K562 (cell line): ENCODE data around the gene TMTC3. TPM values are rescaled to one million over a fixed set of nuclear protein-coding genes. Genes with fewer than 3 reads are reported as not detected.

Source experiments
- ATAC-seq: fragments of 200-7000 bp; cut with Tn5 transposase; 3 replicates; pipeline ENCODE4 v1.9.1; 2020; ENCODE audit warnings: moderate library complexity
- BruUV-seq: library from RNA; stranded (reverse); fragments of 400-500 nt; replicated peaks from 2 replicates; lab custom pipeline; 2021; lab: Mats Ljungman, UMichigan
- CTCF ChIA-PET: fragments of 300-600 bp; formaldehyde crosslinking; extraction: SDS; loops from one replicate; lab custom pipeline; 2021; ENCODE audit warnings: low intra/inter-chr PET ratio; lab: Yijun Ruan, JAX
- POLR2A ChIA-PET: fragments of 300-600, 350-650 bp; sonication (Branson Sonifier 250); formaldehyde crosslinking; extraction: SDS; loops from one replicate; lab custom pipeline; 2021; ENCODE audit warnings: antibody characterized with exemption, inconsistent platforms; lab: Yijun Ruan, JAX
- DNase-seq, 4 experiments: peaks; one replicate each; pipeline versions ENCODE4 v3.0.0 to v3.0.0-alpha.2; 2011 to 2018; ENCODE audit warnings: low spot score in 3 of 4, mixed read lengths in 3 of 4; ENCODE audit errors: extremely low read depth in 1 of 4
- FAIRE-seq: peaks from 2 replicates; lab custom pipeline; 2011; peaks lifted over from hg19 to GRCh38; lab: Jason Lieb, UNC
- H2AFZ ChIP-seq: 2 replicates; pipeline ENCODE4 v1.6.0; 2011; ENCODE audit warnings: low read depth, low read length, control low read depth, inconsistent platforms
- H3K27ac ChIP-seq: fragments of 200-600 bp; 3 replicates; pipeline ENCODE4 v1.8.0; 2011; ENCODE audit warnings: low read depth, mild to moderate bottlenecking, control low read depth, inconsistent platforms, low read length, moderate library complexity, mixed read lengths; ENCODE audit errors: extremely low read depth
- H3K27me3 ChIP-seq, 2 experiments: fragments of 300-600 bp in 1 of 2; 2 replicates in 1 of 2; 3 replicates in 1 of 2; pipeline versions ENCODE4 v1.6.0 to v1.8.0; 2011; ENCODE audit warnings: inconsistent platforms in 2 of 2, low read length in 2 of 2, mild to moderate bottlenecking in 1 of 2, mixed read lengths in 1 of 2, moderate library complexity in 1 of 2; ENCODE audit not compliant: control insufficient read depth in 2 of 2, insufficient read depth in 2 of 2
- H3K36me3 ChIP-seq: fragments of 300-600 bp; 3 replicates; pipeline ENCODE4 v1.8.0; 2011; ENCODE audit warnings: mild to moderate bottlenecking, low read length, inconsistent platforms; ENCODE audit not compliant: control insufficient read depth, insufficient read depth
- H3K4me1 ChIP-seq, 2 experiments: fragments of 200-600 bp in 1 of 2; replicated peaks in 1 of 2; 2 replicates in 1 of 2; 3 replicates in 1 of 2; pipeline versions ENCODE4 v1.5.1 to v1.8.0; 2011; ENCODE audit warnings: inconsistent platforms in 2 of 2, low read length in 2 of 2, mild to moderate bottlenecking in 1 of 2, mixed read lengths in 1 of 2, moderate library complexity in 1 of 2; ENCODE audit not compliant: control insufficient read depth in 2 of 2, insufficient read depth in 2 of 2
- H3K4me2 ChIP-seq: 2 replicates; pipeline ENCODE4 v1.6.1; 2011; ENCODE audit warnings: low read length, control low read depth, inconsistent platforms, mixed read lengths; ENCODE audit not compliant: insufficient read depth
- H3K4me3 ChIP-seq: fragments of 200-600 bp; sonication (generic), shearing (Covaris generic); 2 replicates; pipeline ENCODE4 v1.5.1; 2016; ENCODE audit warnings: control low read depth, inconsistent platforms
- H3K79me2 ChIP-seq: fragments of 200-600 bp; 3 replicates; pipeline ENCODE4 v1.8.0; 2011; ENCODE audit warnings: low read length, inconsistent platforms; ENCODE audit not compliant: control insufficient read depth, insufficient read depth
- H3K9ac ChIP-seq, 2 experiments: 2 replicates each; pipeline versions ENCODE4 v1.6.0 to v1.6.1; 2011; ENCODE audit warnings: low read depth in 2 of 2, low read length in 2 of 2, control low read depth in 1 of 2, inconsistent platforms in 1 of 2, mild to moderate bottlenecking in 1 of 2, mixed read lengths in 1 of 2; ENCODE audit not compliant: insufficient read depth in 1 of 2
- H3K9me1 ChIP-seq: one replicate; pipeline ENCODE4 v1.6.0; 2011; ENCODE audit warnings: inconsistent platforms, mild to moderate bottlenecking, low read length, moderate library complexity; ENCODE audit not compliant: control insufficient read depth, insufficient read depth
- H3K9me3 ChIP-seq: replicated peaks from 2 replicates; pipeline ENCODE4 v1.5.1; 2011; ENCODE audit warnings: low read depth, low read length, inconsistent platforms; ENCODE audit not compliant: control insufficient read depth, insufficient read depth
- H4K20me1 ChIP-seq: replicated peaks from 2 replicates; pipeline ENCODE4 v1.6.1; 2011; ENCODE audit warnings: low read length, inconsistent platforms, mixed read lengths; ENCODE audit not compliant: control insufficient read depth, insufficient read depth
- CHD1 ChIP-seq: fragments of 200-600 bp; sonication (generic); IDR thresholded peaks from one replicate; pipeline ENCODE4 v1.6.1; 2012; ENCODE audit warnings: mild to moderate bottlenecking, moderate library complexity, low read length, inconsistent platforms
- EZH2 ChIP-seq: IDR thresholded peaks from 2 replicates; pipeline ENCODE4 v1.6.1; 2012; ENCODE audit warnings: low read depth, mild to moderate bottlenecking, inconsistent platforms, low read length, borderline replicate concordance
- FOSL1 ChIP-seq: fragments of 200-800 bp; sonication (Bioruptor generic); conservative IDR thresholded peaks from 2 replicates; pipeline ENCODE4 v1.6.1; 2016; ENCODE audit warnings: missing genetic modification characterization, missing compliant biosample characterization
- HLTF ChIP-seq: fragments of 450-650 bp; IDR thresholded peaks from 2 replicates; pipeline ENCODE4 v1.6.1; 2016
- RUNX1 ChIP-seq: sonication (generic); IDR thresholded peaks from 2 replicates; pipeline ENCODE4 v1.6.1; 2016; ENCODE audit warnings: antibody characterized with exemption, low read depth
- SIN3A ChIP-seq, 2 experiments: fragments of 150-350 bp in 1 of 2; IDR thresholded peaks; 2 replicates each; pipeline ENCODE4 v1.6.1; 2011 to 2016; ENCODE audit warnings: borderline replicate concordance in 2 of 2, low read depth in 2 of 2, low read length in 2 of 2, mild to moderate bottlenecking in 2 of 2, moderate library complexity in 2 of 2; ENCODE audit not compliant: control insufficient read depth in 1 of 2
- SP1 ChIP-seq: sonication (generic); formaldehyde crosslinking; IDR thresholded peaks from 2 replicates; pipeline ENCODE4 v1.8.1; 2022; ENCODE audit warnings: mild to moderate bottlenecking, missing genetic modification reagents
- SP2 ChIP-seq: IDR thresholded peaks from 2 replicates; pipeline ENCODE4 v1.6.1; 2011; ENCODE audit warnings: mild to moderate bottlenecking, low read depth, low read length, moderate library complexity; ENCODE audit not compliant: poor library complexity, severe bottlenecking; ENCODE audit errors: extremely low read depth
- ZBED1 ChIP-seq: IDR thresholded peaks from 2 replicates; pipeline ENCODE4 v1.6.1; 2014
- ZFP1 ChIP-seq: fragments of 450-650 bp; formaldehyde crosslinking; IDR thresholded peaks from 2 replicates; pipeline ENCODE4 v1.4.0; 2020; ENCODE audit warnings: mild to moderate bottlenecking, mixed read lengths
- ZNF436 ChIP-seq: fragments of 250-450, 450-650 bp; sonication (Bioruptor Pico); formaldehyde crosslinking; IDR thresholded peaks from 2 replicates; pipeline ENCODE4 v1.7.0; 2020; ENCODE audit warnings: mild to moderate bottlenecking
- ZNF75A ChIP-seq: fragments of 450-650 bp; formaldehyde crosslinking; IDR thresholded peaks from 2 replicates; pipeline ENCODE4 v1.4.0; 2020; ENCODE audit warnings: mild to moderate bottlenecking
- ZSCAN32 ChIP-seq: fragments of 450-650 bp; formaldehyde crosslinking; IDR thresholded peaks from 2 replicates; pipeline ENCODE4 v1.4.0; 2020; ENCODE audit warnings: mild to moderate bottlenecking, moderate library complexity
- WGBS: fragments of 100-300 bp; shearing (Covaris generic); methylation state at CpG from one replicate; pipeline ENCODE4 v1.1.6; 2016; ENCODE audit warnings: low coverage, mixed read lengths; ENCODE audit not compliant: insufficient coverage; ENCODE audit errors: missing lambda C conversion rate; 5-methylcytosine and 5-hydroxymethylcytosine counted together
- in situ Hi-C: fragments of 300-500 bp; cut with MboI; formaldehyde crosslinking; loops from 4 replicates; pipeline ENCODE4 v1.15.0; 2018; ENCODE audit warnings: inconsistent platforms, mixed read lengths
- intact Hi-C: fragments of 100-400 bp; cut with micrococcal nuclease; formaldehyde crosslinking; loops from 2 replicates; pipeline ENCODE4 v1.14.2; 2022
- polyA plus RNA-seq, 8 experiments: library from polyadenylated mRNA; depleted of rRNA in 4 of 8; stranded (reverse) in 5 of 8; unstranded in 3 of 8; fragments of >200 nt; fragmentation: Nextera tagmentation in 2 of 8; fragmentation: Illumina TruSeq in 1 of 8; extraction: Ambion mirVana in 2 of 8; extraction: Trizol in 1 of 8; gene quantifications; 2 replicates each; pipeline versions ENCODE4 v1.2.1 to v1.2.3, GENCODE V29; 2011 to 2014; ENCODE audit warnings: inconsistent platforms in 1 of 8, missing spikeins in 1 of 8
- total RNA-seq, 7 experiments: library from RNA; depleted of rRNA in 6 of 7; stranded (reverse); fragments of >200 nt in 6 of 7; fragmentation: Illumina TruSeq in 2 of 7; extraction: Trizol in 2 of 7; gene quantifications; 2 replicates each; pipeline versions ENCODE4 v1.2.1 to v1.2.3, GENCODE V29; 2011 to 2021; ENCODE audit warnings: low replicate concordance in 1 of 7

TMTC3 gene
- total and polyA plus RNA-seq, 9 of the 15 experiments (the other 6 are each of a cell fraction or from before 2014, with no cell fraction given): 1.9 to 9.8 (median 4.7) TPM

GRCh38 chr12:88188180-88188579 lies 46.1 kb downstream of the TMTC3 start:
- no TSS peak for BruUV-seq

GRCh38 chr12:88192426-88192825 lies 50.3 kb downstream of the TMTC3 start:
- H3K27ac ChIP-seq: no peak overlapping the region
- in situ Hi-C loops: no loop called here
- DNase-seq (no peak), ATAC-seq (no peak), FAIRE-seq (no peak)
- CTCF ChIA-PET: no interaction called here
- no peaks in the 10 kb centered on the region for H3K9me1 ChIP-seq
- no peaks in the 10 kb centered on the region for H3K9me3 ChIP-seq
- H2AFZ ChIP-seq: no peak overlapping the region
- intact Hi-C loops: no loop called here
- H3K4me2 ChIP-seq: no peak overlapping the region
- WGBS: 79% methylated on average over 2 of the region's 2 CpGs
- H3K79me2 ChIP-seq: no peaks in the 10 kb centered on the region
- H3K4me3 ChIP-seq: no peak overlapping the region
- no peak overlapping the region for H3K9ac ChIP-seq
- H3K36me3 ChIP-seq: peaks cover 14% of the 10 kb centered on the region; the same call in 2 of the 3 replicates
- POLR2A ChIA-PET: no interaction called here
- no peaks in the 10 kb centered on the region for H3K27me3 ChIP-seq
- no TSS peak for BruUV-seq
- no peaks in the 10 kb centered on the region for H4K20me1 ChIP-seq
- H3K4me1 ChIP-seq: no peaks in the 10 kb centered on the region
- TF ChIP-seq ZSCAN32 (CRISPR knock-in tag): no peak

More at GRCh38 chr12:88188180-88188579, 46.1 kb downstream of the TMTC3 start:
- Histone ChIP-seq H3K9me1 (no peaks in the 10 kb centered on the region), H3K9me3 (no peaks in the 10 kb centered on the region), H3K9ac (no peak overlapping the region), H3K36me3 (peaks cover 3% of the 10 kb centered on the region; the same call in 2 of the 3 replicates), H3K4me2 (no peak overlapping the region), H3K27ac (no peak overlapping the region), H3K27me3 (no peaks in the 10 kb centered on the region), H3K4me3 (no peak overlapping the region), H2AFZ (no peak overlapping the region), H3K79me2 (no peaks in the 10 kb centered on the region), H3K4me1 (no peaks in the 10 kb centered on the region), H4K20me1 (no peaks in the 10 kb centered on the region)
- in situ Hi-C loops (no loop called here), intact Hi-C loops (no loop called here)
- WGBS: 19% methylated on average over 1 of the region's 1 CpG
- no peak for DNase-seq
- CTCF ChIA-PET: no interaction called here
- TF ChIP-seq ZNF75A (CRISPR knock-in tag): no peak
- no peak for TF ChIP-seq SP1 (CRISPR knock-in tag)
- no peak for TF ChIP-seq CHD1
- no peak for TF ChIP-seq FOSL1 (tag)
- TF ChIP-seq SP2: no peak
- no peak for TF ChIP-seq ZBED1
- no peak for TF ChIP-seq ZNF436 (CRISPR knock-in tag)
- TF ChIP-seq EZH2: no peak
- TF ChIP-seq ZFP1 (CRISPR knock-in tag): no peak
- TF ChIP-seq SIN3A (IDR thresholded peaks at IDR 0.05; ENCODE audit: borderline replicate concordance in 2 of 2, control insufficient read depth in 1 of 2, low read depth in 2 of 2, low read length in 2 of 2): no peak
- TF ChIP-seq RUNX1: no peak
- TF ChIP-seq HLTF: no peak
- no peak for ATAC-seq
- POLR2A ChIA-PET: no interaction called here
- no peak for FAIRE-seq
